ENCODE results near the gene TRAPPC6A.

DNA sequence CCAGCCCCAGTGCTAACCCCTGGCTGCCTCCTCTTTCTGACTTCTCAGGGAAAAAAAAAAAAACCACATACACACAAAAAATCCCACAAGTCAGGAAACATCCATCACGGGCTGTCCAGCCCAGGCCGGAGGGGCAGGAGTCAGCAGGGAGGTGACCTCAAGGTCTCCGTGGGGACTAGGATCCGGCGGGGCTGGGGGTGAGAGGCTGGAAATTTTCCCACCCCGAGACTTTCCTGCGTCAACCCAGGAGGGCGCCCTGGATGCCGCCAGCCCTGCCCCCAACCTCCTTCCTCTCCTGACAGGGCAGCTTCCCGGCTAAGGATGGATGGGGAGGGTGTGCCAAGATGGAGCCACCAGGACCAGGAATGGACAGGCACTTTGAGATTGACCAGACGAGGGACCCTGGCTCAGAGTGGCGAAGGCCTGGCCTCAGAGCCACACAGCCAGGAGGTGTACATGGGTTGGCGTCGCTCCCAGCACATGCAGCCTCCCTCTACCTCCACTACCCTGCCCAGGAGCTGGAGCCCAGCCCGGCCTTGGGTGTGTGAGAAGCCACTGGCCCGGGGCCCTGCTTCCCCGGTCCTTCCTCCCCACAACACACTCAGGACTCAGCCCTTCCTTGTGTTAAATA lies 33.8 kb upstream of the TRAPPC6A start:
- no peak for TF ChIP-seq POLR2A (IDR thresholded peaks at IDR 0.05; ENCODE audit: insufficient read depth in 1 of 2, low read depth in 2 of 2, low read length in 2 of 2)
- TF ChIP-seq GTF2F1 (IDR thresholded peaks at IDR 0.05; ENCODE audit: low read length), result no peak

All from HepG2 (cell line).